Activated CD4-positive, alpha-beta memory T cell treated with anti-CD3 and anti-CD28 coated beads for 36 hours (primary cell): ENCODE data around the gene SPTB. TPM values are rescaled to one million over a fixed set of nuclear protein-coding genes. Genes with fewer than 3 reads are reported as not detected.

Experiments used
- CTCF ChIA-PET: fragments of 350-600 bp; sonication (Branson Sonifier 250); formaldehyde crosslinking; loops from one replicate; lab custom pipeline; 2021; ENCODE audit warnings: antibody characterized with exemption, inconsistent platforms; lab: Charles Lee
- POLR2A ChIA-PET: fragments of 350-600 bp; sonication (Branson Sonifier 250); formaldehyde crosslinking; loops from one replicate; lab custom pipeline; 2021; ENCODE audit warnings: antibody characterized with exemption; lab: Charles Lee
- DNase-seq: peaks from one replicate; pipeline ENCODE4 v3.0.0-alpha.2; 2020
- H3K27ac Mint-ChIP-seq: one replicate; pipeline ENCODE4 v1.8.0; 2021; ENCODE audit warnings: mixed read lengths
- H3K27me3 Mint-ChIP-seq: one replicate; pipeline ENCODE4 v1.8.0; 2021; ENCODE audit warnings: mixed read lengths
- H3K36me3 Mint-ChIP-seq: one replicate; pipeline ENCODE4 v1.8.0; 2021; ENCODE audit warnings: mixed read lengths
- H3K4me1 Mint-ChIP-seq: one replicate; pipeline ENCODE4 v1.8.0; 2021; ENCODE audit warnings: low read depth, mixed read lengths
- H3K4me3 Mint-ChIP-seq: one replicate; pipeline ENCODE4 v1.8.0; 2021; ENCODE audit warnings: mild to moderate bottlenecking, mixed read lengths
- H3K9me3 Mint-ChIP-seq: one replicate; pipeline ENCODE4 v1.8.0; 2021; ENCODE audit warnings: mixed read lengths
- intact Hi-C: fragments of 100-400 bp; cut with micrococcal nuclease; formaldehyde crosslinking; loops from one replicate; pipeline ENCODE4 v1.15.1; 2023
- total RNA-seq, 2 experiments: library from RNA; stranded (reverse); gene quantifications; one replicate each; pipeline ENCODE4 v1.2.3, GENCODE V29; 2021

Gene SPTB
- under 1 TPM; 0.57 to 0.70 TPM for total RNA-seq

DNA sequence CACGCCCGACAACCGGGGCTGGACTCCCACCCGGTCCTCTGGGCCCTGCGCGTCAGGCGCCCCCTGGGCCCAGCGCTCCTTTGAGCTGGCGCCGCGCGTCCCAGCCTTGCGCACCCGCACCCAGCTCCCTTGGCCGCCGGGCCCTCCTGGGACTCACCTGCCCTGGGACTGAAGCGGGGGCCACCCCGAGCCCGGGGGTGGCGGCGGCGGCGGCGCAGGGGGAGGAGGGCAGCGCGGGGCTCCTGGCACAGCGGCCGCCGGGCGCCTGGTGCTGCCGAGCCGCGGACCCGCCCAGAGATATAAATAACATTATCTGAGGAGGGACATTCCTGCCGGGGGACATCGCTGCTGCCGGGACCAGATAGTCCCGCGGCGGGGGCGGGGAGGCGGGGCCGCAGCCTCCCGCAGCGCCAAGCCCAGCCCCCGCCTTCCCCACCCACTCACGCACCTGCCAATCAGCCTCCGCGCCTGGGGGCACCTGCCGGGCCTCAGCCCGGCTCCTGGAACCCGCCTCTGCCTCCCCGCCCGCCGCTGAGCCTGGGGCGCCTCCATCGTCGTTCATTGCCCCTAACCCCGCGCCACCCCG is at the start of gene SPTB:
Gene SPTB, minus strand, starts transcription at position 273 of the 586 bp plus-strand sequence. CDS start 56,813 bp downstream, outside the sequence.
- CTCF ChIA-PET, result interaction anchor here (0.9 to 6.6 kb wide), 7 partner anchors 12 to 208 kb away, joined by 3 to 68 read pairs (median 7); no protein-coding TSS in a partner anchor
- H3K27ac Mint-ChIP-seq, result no peak within 1 kb of the TSS

GRCh38 chr14:64929014-64929359 is 49.3 kb upstream of the SPTB start:
- H3K9me3 Mint-ChIP-seq, result no peaks in the 10 kb centered on the region
- no peaks in the 10 kb centered on the region for H3K27me3 Mint-ChIP-seq
- no peak for DNase-seq
- H3K4me3 Mint-ChIP-seq, result no peak overlapping the region
- peaks cover 27% of the 10 kb centered on the region for H3K36me3 Mint-ChIP-seq
- intact Hi-C loops, result no loop called here
- POLR2A ChIA-PET, result no interaction called here
- no peak overlapping the region for H3K27ac Mint-ChIP-seq
- H3K4me1 Mint-ChIP-seq, result peaks cover 36% of the 10 kb centered on the region
- CTCF ChIA-PET, result no interaction called here

More for the DNA sequence above, at the start of gene SPTB:
- Mint-ChIP-seq H3K27me3 (peaks cover 29% of the 10 kb centered on the region), H3K9me3 (no peaks in the 10 kb centered on the region), H3K4me3 (peak within 1 kb of the TSS; percentile 77), H3K36me3 (no peaks in the 10 kb centered on the region), H3K4me1 (peaks cover 8% of the 10 kb centered on the region)
- intact Hi-C loops, result loop anchor here (2.0 kb wide), 1 partner anchor 35 kb away; the partner anchor contains the start of gene CHURC1
- POLR2A ChIA-PET, result no interaction called here
- peak; percentile 74 for DNase-seq

GRCh38 chr14:64928239-64929013 is 48.7 kb upstream of the SPTB start:
- intact Hi-C loops, result loop anchor here (1.0 kb wide), 2 partner anchors 9 to 13 kb away; no protein-coding TSS in a partner anchor
- H3K4me1 Mint-ChIP-seq, result peaks cover 41% of the 10 kb centered on the region
- ChIA-PET POLR2A (interaction anchor here (2.8 kb wide), 1 partner anchor 13 kb away, joined by 12 read pairs; the partner anchor contains the start of gene CHURC1), CTCF (no interaction called here)
- no peak for DNase-seq
- no peak overlapping the region for H3K27ac Mint-ChIP-seq
- H3K9me3 Mint-ChIP-seq, result no peaks in the 10 kb centered on the region
- no peak overlapping the region for H3K4me3 Mint-ChIP-seq
- no peaks in the 10 kb centered on the region for H3K27me3 Mint-ChIP-seq
- peaks cover 30% of the 10 kb centered on the region for H3K36me3 Mint-ChIP-seq

DNA sequence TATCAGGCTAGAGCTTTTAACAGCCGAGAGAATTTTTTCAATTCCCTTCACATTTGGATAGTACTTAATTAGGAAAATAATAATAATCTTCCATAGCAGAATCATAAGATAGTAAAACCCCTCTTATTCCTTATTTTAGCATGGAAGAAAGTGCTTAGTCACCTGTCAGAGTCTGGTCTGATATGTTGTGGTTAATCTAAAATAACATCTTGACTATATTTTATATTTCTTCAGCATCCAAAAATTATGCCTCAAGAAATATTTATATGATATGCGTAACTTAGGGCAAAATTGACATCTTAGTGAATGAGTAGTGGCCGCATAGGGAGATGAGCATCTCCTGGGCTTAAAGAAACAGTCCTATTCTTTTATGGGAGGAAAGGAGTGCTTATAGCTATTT is 47.3 kb upstream of the SPTB start:
- POLR2A ChIA-PET, result interaction anchor here (2.8 kb wide), 1 partner anchor 12 kb away, joined by 12 read pairs; the partner anchor contains the start of gene CHURC1
- CTCF ChIA-PET, result interaction anchor here (0.7 to 1.3 kb wide), 3 partner anchors 8 to 162 kb away, joined by 3 read pairs; partner anchors contain the start of gene FNTB
- Mint-ChIP-seq H3K4me1 (peaks cover 41% of the 10 kb centered on the region), H3K27me3 (no peaks in the 10 kb centered on the region), H3K9me3 (no peaks in the 10 kb centered on the region), H3K27ac (peak overlapping the region; percentile 38), H3K36me3 (peaks cover 28% of the 10 kb centered on the region), H3K4me3 (no peak overlapping the region)
- DNase-seq, result no peak
- intact Hi-C loops, result no loop called here

- no peak for DNase-seq
- H3K4me3 Mint-ChIP-seq, result no peak overlapping the region
- H3K4me1 Mint-ChIP-seq, result peaks cover 47% of the 10 kb centered on the region
- no peaks in the 10 kb centered on the region for H3K9me3 Mint-ChIP-seq
- peak overlapping the region; percentile 38 for H3K27ac Mint-ChIP-seq
- H3K27me3 Mint-ChIP-seq, result no peaks in the 10 kb centered on the region
- intact Hi-C loops, result no loop called here
- CTCF ChIA-PET, result interaction anchor here (0.6 to 1.3 kb wide), 3 partner anchors 21 to 162 kb away, joined by 3 read pairs; partner anchors contain the start of gene FNTB
- POLR2A ChIA-PET, result interaction anchor here (2.8 kb wide), 1 partner anchor 12 kb away, joined by 12 read pairs; the partner anchor contains the start of gene CHURC1
- peaks cover 27% of the 10 kb centered on the region for H3K36me3 Mint-ChIP-seq
Measured at GRCh38 chr14:64926398-64926995, 46.8 kb upstream of the SPTB start.

DNA sequence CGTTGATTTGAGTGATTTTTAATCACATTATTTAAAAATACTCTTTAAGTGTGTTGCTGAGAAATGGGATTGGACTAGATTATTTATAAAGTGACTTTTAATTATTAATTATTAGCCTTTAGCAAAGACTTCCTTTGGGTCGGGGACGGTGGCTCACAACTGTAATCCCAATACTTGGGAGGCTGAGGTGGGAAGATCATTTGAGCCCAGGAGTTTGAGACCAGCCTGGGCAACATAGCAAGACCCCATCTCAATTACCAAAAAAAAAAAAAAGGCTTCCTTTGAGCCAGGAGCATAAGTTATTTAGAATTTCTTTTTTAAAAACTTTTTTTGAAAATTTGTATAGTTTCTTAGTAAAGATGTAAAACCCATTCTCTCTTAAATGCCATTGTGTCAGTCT is 43.3 kb upstream of the SPTB start:
- Mint-ChIP-seq H3K27me3 (no peaks in the 10 kb centered on the region), H3K4me3 (no peak overlapping the region), H3K4me1 (peaks cover 63% of the 10 kb centered on the region), H3K36me3 (peaks cover 21% of the 10 kb centered on the region), H3K27ac (no peak overlapping the region), H3K9me3 (no peaks in the 10 kb centered on the region)
- intact Hi-C loops, result no loop called here
- ChIA-PET POLR2A (interaction anchor here (0.5 to 1.5 kb wide), 2 partner anchors 8 to 42 kb away, joined by 3 to 6 read pairs; partner anchors contain the start of gene CHURC1), CTCF (interaction anchor here (1.3 to 1.7 kb wide), 2 partner anchors 100 to 163 kb away, joined by 3 to 4 read pairs; no protein-coding TSS in a partner anchor)
- DNase-seq, result no peak

DNA sequence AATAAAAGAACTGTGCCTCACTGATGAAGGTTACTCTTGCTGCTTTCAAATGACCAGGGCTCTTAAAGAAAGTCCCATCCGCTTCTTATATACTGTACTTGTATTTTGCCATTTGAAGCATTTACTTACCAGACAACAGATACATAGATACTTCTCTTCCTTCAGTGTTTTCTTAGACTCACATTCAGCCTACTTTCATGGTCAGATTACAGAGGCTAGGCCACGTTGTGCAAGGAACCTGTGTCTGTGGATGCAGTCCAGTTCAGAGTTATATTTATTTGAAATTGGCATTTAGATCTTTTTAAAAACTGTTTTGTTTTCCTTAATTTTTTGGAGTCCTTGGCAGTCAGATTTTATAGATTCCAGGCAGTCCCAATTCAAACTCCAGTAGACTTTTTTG is 40.8 kb upstream of the SPTB start:
- no peak overlapping the region for H3K4me3 Mint-ChIP-seq
- H3K36me3 Mint-ChIP-seq, result peaks cover 20% of the 10 kb centered on the region
- H3K27ac Mint-ChIP-seq, result no peak overlapping the region
- CTCF ChIA-PET, result interaction anchor here (0.8 to 1.5 kb wide), 3 partner anchors 16 to 98 kb away, joined by 3 to 4 read pairs (median 3); no protein-coding TSS in a partner anchor
- no peak for DNase-seq
- POLR2A ChIA-PET, result no interaction called here
- H3K27me3 Mint-ChIP-seq, result no peaks in the 10 kb centered on the region
- intact Hi-C loops, result no loop called here
- no peaks in the 10 kb centered on the region for H3K9me3 Mint-ChIP-seq
- peaks cover 70% of the 10 kb centered on the region for H3K4me1 Mint-ChIP-seq

DNA sequence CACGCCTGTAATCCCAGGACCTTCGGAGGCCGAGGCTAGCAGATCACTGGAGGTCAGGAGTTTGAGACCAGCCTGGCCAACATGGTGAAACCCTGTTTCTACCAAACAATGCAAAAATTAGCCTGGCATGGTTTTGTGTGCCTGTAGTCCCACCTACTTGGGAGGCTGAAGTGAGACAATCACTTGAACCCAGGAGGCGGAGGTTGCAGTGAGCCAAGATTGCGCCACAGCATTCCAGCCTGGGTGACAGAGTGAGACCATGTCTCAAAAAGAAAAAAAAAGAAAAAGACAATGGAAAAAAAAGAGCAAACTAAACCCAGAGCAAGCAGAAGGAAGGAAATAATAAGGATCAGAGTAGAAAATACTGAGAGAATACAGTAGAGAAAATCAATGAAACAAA is 39.9 kb upstream of the SPTB start:
- ChIA-PET POLR2A (no interaction called here), CTCF (interaction anchor here (0.8 to 1.2 kb wide), 3 partner anchors 28 to 97 kb away, joined by 3 read pairs; no protein-coding TSS in a partner anchor)
- H3K36me3 Mint-ChIP-seq, result peaks cover 19% of the 10 kb centered on the region
- H3K27me3 Mint-ChIP-seq, result no peaks in the 10 kb centered on the region
- DNase-seq, result no peak
- H3K9me3 Mint-ChIP-seq, result no peaks in the 10 kb centered on the region
- H3K27ac Mint-ChIP-seq, result no peak overlapping the region
- peaks cover 73% of the 10 kb centered on the region for H3K4me1 Mint-ChIP-seq
- intact Hi-C loops, result loop anchor here (10.0 kb wide), 1 partner anchor 415 kb away; the partner anchor contains the start of genes ZBTB1 and ZBTB25
- no peak overlapping the region for H3K4me3 Mint-ChIP-seq

DNA sequence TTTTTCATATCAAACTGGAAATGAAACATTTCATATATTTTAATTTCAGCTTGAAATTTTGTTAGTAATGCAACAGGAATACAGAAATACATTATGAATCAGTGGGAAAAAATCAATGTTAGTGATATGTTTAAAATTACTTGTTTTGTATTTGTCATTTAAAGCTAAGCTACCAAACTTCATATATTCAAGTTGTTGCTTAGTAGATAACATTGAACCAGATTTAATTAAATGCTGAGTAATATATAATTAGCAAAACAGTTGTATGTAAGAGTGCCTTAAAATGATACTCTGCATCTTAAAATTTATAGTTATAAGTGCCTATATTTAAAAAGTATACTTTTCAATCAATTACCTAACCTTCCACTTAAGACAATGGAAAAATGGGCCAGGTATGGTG is 39.5 kb upstream of the SPTB start:
- Mint-ChIP-seq H3K4me3 (no peak overlapping the region), H3K27ac (no peak overlapping the region), H3K27me3 (no peaks in the 10 kb centered on the region), H3K9me3 (no peaks in the 10 kb centered on the region), H3K36me3 (peaks cover 16% of the 10 kb centered on the region), H3K4me1 (peaks cover 70% of the 10 kb centered on the region)
- no peak for DNase-seq
- CTCF ChIA-PET, result interaction anchor here (0.9 to 1.2 kb wide), 3 partner anchors 8 to 96 kb away, joined by 3 read pairs; no protein-coding TSS in a partner anchor
- intact Hi-C loops, result loop anchor here (10.0 kb wide), 1 partner anchor 414 kb away; the partner anchor contains the start of genes ZBTB1 and ZBTB25
- POLR2A ChIA-PET, result no interaction called here

DNA sequence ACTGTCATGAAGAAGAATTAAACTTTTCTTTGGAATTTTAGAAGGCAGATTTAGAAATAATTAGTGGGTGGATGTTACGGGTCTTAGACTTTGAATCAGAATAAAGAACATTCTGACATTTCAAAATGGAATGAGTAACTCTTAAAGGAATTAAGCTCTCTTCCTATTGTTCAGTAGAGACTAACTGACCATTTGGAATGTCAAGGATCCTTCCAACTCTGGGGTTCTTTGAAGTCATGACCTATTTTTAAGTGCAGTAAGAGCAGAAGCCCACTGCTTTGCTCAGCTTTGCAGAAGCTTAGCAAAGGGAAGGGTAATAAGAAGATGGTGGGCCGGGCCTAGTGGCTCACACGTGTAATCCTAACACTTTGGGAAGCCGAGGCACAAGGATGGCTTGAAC is 38.5 kb upstream of the SPTB start:
- ChIA-PET CTCF (interaction anchor here (0.9 kb wide), 1 partner anchor 9 kb away, joined by 3 read pairs; no protein-coding TSS in a partner anchor), POLR2A (no interaction called here)
- Mint-ChIP-seq H3K4me1 (peaks cover 68% of the 10 kb centered on the region), H3K36me3 (peaks cover 12% of the 10 kb centered on the region), H3K4me3 (no peak overlapping the region), H3K9me3 (no peaks in the 10 kb centered on the region), H3K27me3 (no peaks in the 10 kb centered on the region), H3K27ac (peak overlapping the region; percentile 6)
- intact Hi-C loops, result loop anchor here (10.0 kb wide), 1 partner anchor 413 kb away; the partner anchor contains the start of genes ZBTB1 and ZBTB25
- DNase-seq, result no peak

DNA sequence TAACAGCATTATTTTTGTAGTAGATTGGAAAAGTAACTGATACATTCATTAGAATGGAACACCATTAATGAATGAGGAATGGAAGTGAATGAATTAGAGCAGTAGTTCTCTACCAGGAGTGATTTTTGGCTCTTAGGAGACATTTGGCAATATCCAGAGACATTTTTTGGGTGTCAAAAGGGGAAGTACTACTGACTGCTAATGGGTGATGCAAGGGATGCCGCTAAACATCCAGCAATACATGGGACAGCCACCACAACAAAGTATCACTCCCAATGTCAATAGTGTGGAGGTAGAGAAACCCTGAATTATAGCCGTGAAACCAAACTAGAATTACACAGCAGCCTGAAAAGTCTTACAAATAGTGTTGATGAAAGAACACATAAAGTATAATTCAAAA is 36.1 kb upstream of the SPTB start:
- intact Hi-C loops, result loop anchor here (1.0 to 10.0 kb wide), 5 partner anchors 13 to 411 kb away; partner anchors contain the start of genes FNTB, MAX, ZBTB1 and ZBTB25
- Mint-ChIP-seq H3K36me3 (peaks cover 12% of the 10 kb centered on the region), H3K4me3 (peak overlapping the region; percentile 78), H3K27me3 (no peaks in the 10 kb centered on the region), H3K4me1 (peaks cover 58% of the 10 kb centered on the region), H3K9me3 (no peaks in the 10 kb centered on the region), H3K27ac (no peak overlapping the region)
- CTCF ChIA-PET, result interaction anchor here (1.3 to 1.6 kb wide), 2 partner anchors 8 to 24 kb away, joined by 5 to 6 read pairs; no protein-coding TSS in a partner anchor
- DNase-seq, result no peak
- POLR2A ChIA-PET, result interaction anchor here (1.0 to 1.8 kb wide), 4 partner anchors 11 to 71 kb away, joined by 3 to 12 read pairs (median 6); no protein-coding TSS in a partner anchor
